Measurements from ENCODE around the gene CCR9.

CCR9 gene

GRCh38 chr3:45939341-45939771 is 53.0 kb downstream of the CCR9 start:
- no peak for DNase-seq (ENCODE audit: low read depth)
- no peak overlapping the region for H3K4me3 ChIP-seq (ENCODE audit: control insufficient read depth, low read depth, low read length)
- no peak for TF ChIP-seq CTCF (IDR thresholded peaks at IDR 0.05; ENCODE audit: control insufficient read depth, insufficient read depth, low read depth, low read length, missing control alignments)

GRCh38 chr3:45940004-45940780 is 53.8 kb downstream of the CCR9 start:
- no peak for DNase-seq (ENCODE audit: low read depth)
- TF ChIP-seq CTCF (IDR thresholded peaks at IDR 0.05; ENCODE audit: control insufficient read depth, insufficient read depth, low read depth, low read length, missing control alignments) = no peak
- H3K4me3 ChIP-seq (ENCODE audit: control insufficient read depth, low read depth, low read length) = no peak overlapping the region

GRCh38 chr3:45940781-45941365 is 54.5 kb downstream of the CCR9 start:
- no peak for DNase-seq (ENCODE audit: low read depth)
- TF ChIP-seq CTCF (IDR thresholded peaks at IDR 0.05; ENCODE audit: control insufficient read depth, insufficient read depth, low read depth, low read length, missing control alignments) = no peak
- H3K4me3 ChIP-seq (ENCODE audit: control insufficient read depth, low read depth, low read length) = no peak overlapping the region

GRCh38 chr3:45942051-45942825 is 55.9 kb downstream of the CCR9 start:
- no peak overlapping the region for H3K4me3 ChIP-seq (ENCODE audit: control insufficient read depth, low read depth, low read length)
- TF ChIP-seq CTCF (IDR thresholded peaks at IDR 0.05; ENCODE audit: control insufficient read depth, insufficient read depth, low read depth, low read length, missing control alignments) = no peak

GRCh38 chr3:45943207-45943846 is 57.0 kb downstream of the CCR9 start, which contains the start of gene CXCR6:
TSS of gene CXCR6 (plus strand) at chr3:45943464. CDS start at chr3:45946482, 3,018 bp downstream.
- DNase-seq (ENCODE audit: low read depth) = no peak
- TF ChIP-seq CTCF (IDR thresholded peaks at IDR 0.05; ENCODE audit: control insufficient read depth, insufficient read depth, low read depth, low read length, missing control alignments) = no peak
- H3K4me3 ChIP-seq (ENCODE audit: control insufficient read depth, low read depth, low read length) = no peak within 1 kb of the TSS

More at GRCh38 chr3:45942051-45942825, 55.9 kb downstream of the CCR9 start:
- no peak for DNase-seq (ENCODE audit: low read depth)
